ENCODE data around the gene CSH2.
"Not testable (repeated sequence)": the region's sequence is repeated elsewhere in the genome, so short reads cannot be mapped to it uniquely, and the experiment has no call there.

- TF ChIP-seq CTCF (IDR thresholded peaks at IDR 0.05; ENCODE audit: insufficient read depth, low read length, poor library complexity, severe bottlenecking); EZH2phosphoT487 (conservative IDR thresholded peaks at IDR 0.05; ENCODE audit: low read length): not testable (repeated sequence)
These were observed 30.0 kb downstream of the CSH2 start for GRCh38 chr17:63843387-63843888.
